Spleen (tissue), 11 donors: Measurements from ENCODE around the gene ADAMTS3. TPM values are rescaled to one million over a fixed set of nuclear protein-coding genes. Genes with fewer than 3 reads are reported as not detected.

ENCODE experiments used
- DNase-seq: peaks from one replicate; pipeline ENCODE4 v3.0.0-alpha.2; 2020
- H3K27ac ChIP-seq, 8 donors: fragments of 200-600 bp; sonication (generic) in 7 of 8; 1 replicate in 4 of 8; 2 replicates in 4 of 8; pipeline versions ENCODE4 v1.5.0 to v1.8.0; 2016 to 2021; ENCODE audit warnings: inconsistent platforms in 4 of 8, mild to moderate bottlenecking in 4 of 8, moderate library complexity in 1 of 8
- H3K27me3 ChIP-seq, 7 donors: fragments of 200-600 bp; sonication (generic) in 6 of 7; replicated peaks in 1 of 7; 1 replicate in 4 of 7; 2 replicates in 3 of 7; pipeline versions ENCODE4 v1.5.0 to v1.8.0; 2016 to 2021; ENCODE audit warnings: inconsistent platforms in 3 of 7, mild to moderate bottlenecking in 1 of 7
- H3K36me3 ChIP-seq, 6 donors: fragments of 200-600 bp; sonication (generic) in 5 of 6; 1 replicate in 4 of 6; 2 replicates in 2 of 6; pipeline versions ENCODE4 v1.5.0 to v1.8.0; 2016 to 2021; ENCODE audit warnings: inconsistent platforms in 2 of 6
- H3K4me1 ChIP-seq, 6 donors: fragments of 200-600 bp; sonication (generic) in 5 of 6; 1 replicate in 3 of 6; 2 replicates in 3 of 6; pipeline versions ENCODE4 v1.5.0 to v1.8.0; 2016 to 2021; ENCODE audit warnings: inconsistent platforms in 3 of 6
- H3K4me3 ChIP-seq, 8 donors: fragments of 200-600 bp; sonication (generic) in 7 of 8; 1 replicate in 4 of 8; 2 replicates in 4 of 8; pipeline versions ENCODE4 v1.5.0 to v1.8.0; 2016 to 2021; ENCODE audit warnings: inconsistent platforms in 4 of 8, mild to moderate bottlenecking in 4 of 8, moderate library complexity in 2 of 8
- H3K9me3 ChIP-seq, 8 donors: fragments of 200-600 bp; sonication (generic) in 7 of 8; 1 replicate in 4 of 8; 2 replicates in 4 of 8; pipeline versions ENCODE4 v1.5.0 to v1.8.0; 2016 to 2021; ENCODE audit warnings: inconsistent platforms in 4 of 8
- POLR2A ChIP-seq, 3 donors: fragments of 450-650 bp; IDR thresholded peaks; one replicate each; pipeline ENCODE4 v1.5.1; 2017; ENCODE audit warnings: antibody characterized with exemption in 3 of 3, mild to moderate bottlenecking in 1 of 3
- POLR2AphosphoS5 ChIP-seq, 3 donors: sonication (generic); formaldehyde crosslinking; IDR thresholded peaks; one replicate each; pipeline ENCODE4 v1.5.1; 2017; ENCODE audit warnings: antibody characterized with exemption in 3 of 3
- WGBS, 5 donors: extraction: QIAGEN DNeasy Blood & Tissue Kit in 3 of 5; methylation state at CpG; one replicate each; pipeline versions ENCODE4 v1.1.5 to v1.1.7; 2013 to 2018; 5-methylcytosine and 5-hydroxymethylcytosine counted together
- intact Hi-C: fragments of 100-400 bp; cut with DNase I; formaldehyde crosslinking; loops from one replicate; pipeline ENCODE4 v1.15.0; 2023; ENCODE audit warnings: low total_unique reads
- polyA plus RNA-seq, 3 donors: library from polyadenylated mRNA; stranded (reverse); fragments of 200-250 nt; gene quantifications; one replicate each; pipeline ENCODE4 v1.2.1, GENCODE V29; 2013
- total RNA-seq, 7 donors: library from RNA; depleted of rRNA in 3 of 7; stranded (reverse); fragments of >200 nt in 3 of 7; fragmentation: NEBNext Ultra II Directional in 4 of 7; extraction: Animal tissue kit (Norgen Biotek cat#: 25700) in 4 of 7; gene quantifications; one replicate each; pipeline versions ENCODE4 v1.1.0 to v1.2.1, GENCODE V29; 2016 to 2021
- TF ChIP-seq, protein P1 (sequence below), 11 experiments: fragments of 200-600 bp in 7 of 11; fragments of 450-650 bp in 4 of 11; sonication (generic) in 4 of 11; IDR thresholded peaks in 8 of 11; conservative IDR thresholded peaks in 3 of 11; 1 replicate in 7 of 11; 2 replicates in 4 of 11; pipeline versions ENCODE4 v1.4.0 to v1.8.0; 2016 to 2021; ENCODE audit warnings: antibody characterized with exemption in 11 of 11, inconsistent platforms in 4 of 11, mild to moderate bottlenecking in 1 of 11
- donor health status: healthy with polysubstance abuse.
- donor health status: DM: no; HTN: no; CAD: no; lungs with moderate emphysema.
- donor health status: DM: no; HTN: no; CAD: no.
- donor health status: Bipolar disorder and iron deficiency.
- donor health status: healthy.
- donor health status: DM: no; HTN: no; CAD: no.
- donor health status: DM: yes; HTN: yes; CAD: no.

ADAMTS3 gene
- total and polyA plus RNA-seq, 10 donors, result 0.15 to 2.6 (median 0.66) TPM

DNA sequence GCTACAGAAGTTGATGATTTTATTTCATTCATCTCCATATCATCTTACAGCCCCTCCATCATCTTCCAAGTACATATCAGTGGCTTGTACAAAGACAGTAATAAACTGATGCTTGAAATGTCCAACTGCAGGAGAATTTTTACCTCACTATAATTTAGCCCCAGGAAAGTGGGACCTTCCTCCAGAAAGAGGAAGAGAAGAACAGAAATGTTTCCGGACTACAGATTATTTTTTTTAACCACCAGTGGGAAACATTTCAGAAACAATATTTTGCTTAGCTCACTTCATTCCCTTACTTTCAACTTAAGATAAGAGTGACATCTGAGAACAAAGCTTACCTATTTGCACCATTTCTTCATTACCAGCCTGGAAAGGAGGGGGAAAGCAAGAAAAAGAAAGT lies 2.0 kb downstream of the ADAMTS3 start:
- intact Hi-C loops, result no loop called here
- H3K27me3 ChIP-seq, result peaks cover 0 to 40% (median 8%) of the 10 kb centered on the region in 7 donors
- no peaks in the 10 kb centered on the region for H3K9me3 ChIP-seq
- H3K4me1 ChIP-seq, result peaks cover 3 to 38% (median 27%) of the 10 kb centered on the region in 6 donors
- peak overlapping the region in 1 of 8 donors; percentile 56 for H3K4me3 ChIP-seq
- peak overlapping the region in 1 of 8 donors; percentile 30 for H3K27ac ChIP-seq
- TF ChIP-seq POLR2A (IDR thresholded peaks at IDR 0.05) (no peak), POLR2AphosphoS5 (IDR thresholded peaks at IDR 0.05) (no peak)
- TF ChIP-seq, protein P1, sequence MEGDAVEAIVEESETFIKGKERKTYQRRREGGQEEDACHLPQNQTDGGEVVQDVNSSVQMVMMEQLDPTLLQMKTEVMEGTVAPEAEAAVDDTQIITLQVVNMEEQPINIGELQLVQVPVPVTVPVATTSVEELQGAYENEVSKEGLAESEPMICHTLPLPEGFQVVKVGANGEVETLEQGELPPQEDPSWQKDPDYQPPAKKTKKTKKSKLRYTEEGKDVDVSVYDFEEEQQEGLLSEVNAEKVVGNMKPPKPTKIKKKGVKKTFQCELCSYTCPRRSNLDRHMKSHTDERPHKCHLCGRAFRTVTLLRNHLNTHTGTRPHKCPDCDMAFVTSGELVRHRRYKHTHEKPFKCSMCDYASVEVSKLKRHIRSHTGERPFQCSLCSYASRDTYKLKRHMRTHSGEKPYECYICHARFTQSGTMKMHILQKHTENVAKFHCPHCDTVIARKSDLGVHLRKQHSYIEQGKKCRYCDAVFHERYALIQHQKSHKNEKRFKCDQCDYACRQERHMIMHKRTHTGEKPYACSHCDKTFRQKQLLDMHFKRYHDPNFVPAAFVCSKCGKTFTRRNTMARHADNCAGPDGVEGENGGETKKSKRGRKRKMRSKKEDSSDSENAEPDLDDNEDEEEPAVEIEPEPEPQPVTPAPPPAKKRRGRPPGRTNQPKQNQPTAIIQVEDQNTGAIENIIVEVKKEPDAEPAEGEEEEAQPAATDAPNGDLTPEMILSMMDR (IDR thresholded peaks at IDR 0.05 in 8 of 11, conservative IDR thresholded peaks at IDR 0.05 in 3 of 11), result no peak
- WGBS, 5 donors, result 12 to 18% (median 14%) methylated on average over 1 of the region's 1 CpG
- H3K36me3 ChIP-seq, result no peaks in the 10 kb centered on the region
- no peak for DNase-seq

DNA sequence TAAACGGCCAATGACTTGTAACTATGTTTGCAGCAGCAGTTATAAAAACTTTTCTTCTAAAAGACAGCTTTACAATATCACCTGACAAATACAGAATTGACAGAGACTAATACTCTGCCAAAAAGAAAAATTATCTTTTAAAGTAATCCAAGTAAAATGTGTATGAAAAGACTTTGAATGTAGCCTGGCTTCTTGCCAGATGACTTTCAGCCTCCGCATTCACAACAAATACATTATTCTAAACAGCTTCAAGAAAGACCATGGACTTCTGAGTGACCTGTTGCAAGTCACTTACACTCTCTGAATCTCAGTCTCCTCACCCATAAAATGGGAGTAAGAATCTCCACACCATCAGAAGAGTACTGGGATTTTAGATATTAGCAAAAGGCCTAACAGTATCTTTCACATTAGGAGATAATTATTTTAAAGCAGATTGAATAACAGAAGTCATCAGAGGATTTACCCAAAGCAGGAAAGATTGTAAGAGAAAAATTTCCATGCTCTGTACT lies 2.5 kb downstream of the ADAMTS3 start:
- 72 to 81% (median 79%) methylated on average over 2 of the region's 2 CpGs for WGBS, 5 donors
- no peak for DNase-seq
- intact Hi-C loops, result no loop called here
- Histone ChIP-seq H3K36me3 (no peaks in the 10 kb centered on the region), H3K4me1 (peaks cover 3 to 38% (median 27%) of the 10 kb centered on the region in 6 donors), H3K27me3 (peaks cover 0 to 40% (median 8%) of the 10 kb centered on the region in 7 donors), H3K9me3 (no peaks in the 10 kb centered on the region), H3K27ac (no peak overlapping the region), H3K4me3 (no peak overlapping the region)
- no peak for TF ChIP-seq POLR2A (IDR thresholded peaks at IDR 0.05)
- TF ChIP-seq POLR2AphosphoS5 (IDR thresholded peaks at IDR 0.05), result no peak
- TF ChIP-seq, protein P1 (IDR thresholded peaks at IDR 0.05 in 8 of 11, conservative IDR thresholded peaks at IDR 0.05 in 3 of 11), result no peak

DNA sequence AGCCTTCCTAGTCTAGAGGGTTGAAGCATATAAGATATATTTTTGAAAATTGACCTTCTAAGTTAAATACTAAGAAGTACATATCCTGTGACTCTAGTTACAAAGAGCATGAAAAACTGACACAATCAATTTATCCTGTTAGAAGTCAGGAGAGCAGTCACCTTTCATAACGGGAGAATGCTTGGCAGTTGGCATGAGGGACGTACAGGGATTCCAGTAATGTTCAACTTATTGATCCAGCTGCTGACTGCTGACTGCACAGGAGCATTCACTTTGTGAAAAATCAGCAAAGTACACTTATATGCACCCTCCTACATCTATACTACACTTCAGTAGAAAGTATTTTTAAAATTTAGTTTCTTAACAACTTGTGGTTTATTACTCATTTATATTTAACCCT lies 4.2 kb downstream of the ADAMTS3 start:
- Histone ChIP-seq H3K4me1 (peaks cover 3 to 35% (median 26%) of the 10 kb centered on the region in 6 donors), H3K4me3 (no peak overlapping the region), H3K27ac (no peak overlapping the region), H3K36me3 (no peaks in the 10 kb centered on the region), H3K9me3 (no peaks in the 10 kb centered on the region), H3K27me3 (peaks cover 0 to 33% (median 8%) of the 10 kb centered on the region in 7 donors)
- WGBS, 5 donors, result 69 to 94% (median 86%) methylated on average over 2 of the region's 2 CpGs
- intact Hi-C loops, result no loop called here
- DNase-seq, result no peak
- no peak for TF ChIP-seq POLR2AphosphoS5 (IDR thresholded peaks at IDR 0.05)
- TF ChIP-seq, protein P1 (IDR thresholded peaks at IDR 0.05 in 8 of 11, conservative IDR thresholded peaks at IDR 0.05 in 3 of 11), result no peak
- TF ChIP-seq POLR2A (IDR thresholded peaks at IDR 0.05), result no peak

DNA sequence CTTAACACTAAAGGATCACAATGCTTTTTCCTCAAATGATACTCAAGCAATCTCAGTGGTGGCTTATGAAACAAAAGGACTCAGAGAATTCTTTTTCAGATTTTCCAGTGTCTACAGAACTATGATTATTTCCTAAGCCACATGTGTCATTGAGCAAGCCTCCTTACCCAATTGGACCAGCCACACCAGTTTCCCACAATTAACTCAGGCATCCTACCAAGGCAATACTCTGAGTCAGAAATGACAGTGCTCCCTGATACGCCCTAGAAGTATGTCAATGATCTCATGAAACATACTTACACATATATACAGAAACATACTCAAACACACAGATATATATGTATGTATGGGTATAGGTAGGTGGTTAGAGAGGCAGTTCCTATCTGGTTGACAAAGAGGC lies 4.8 kb downstream of the ADAMTS3 start:
- intact Hi-C loops, result no loop called here

More for the DNA sequence above, 4.8 kb downstream of the ADAMTS3 start:
- no peaks in the 10 kb centered on the region for H3K9me3 ChIP-seq
- WGBS, 5 donors, result 72 to 92% (median 88%) methylated on average over 1 of the region's 1 CpG
- DNase-seq, result no peak
- H3K4me1 ChIP-seq, result peaks cover 0 to 29% (median 20%) of the 10 kb centered on the region in 6 donors
- no peak overlapping the region for H3K27ac ChIP-seq
- no peak overlapping the region for H3K4me3 ChIP-seq
- H3K36me3 ChIP-seq, result no peaks in the 10 kb centered on the region
- TF ChIP-seq, protein P1 (IDR thresholded peaks at IDR 0.05 in 8 of 11, conservative IDR thresholded peaks at IDR 0.05 in 3 of 11), result no peak
- TF ChIP-seq POLR2AphosphoS5 (IDR thresholded peaks at IDR 0.05) (no peak), POLR2A (IDR thresholded peaks at IDR 0.05) (no peak)
- H3K27me3 ChIP-seq, result peaks cover 0 to 27% (median 6%) of the 10 kb centered on the region in 7 donors
